ENCODE measurements around the gene GCLM. TPM values are rescaled to one million over a fixed set of nuclear protein-coding genes. Genes with fewer than 3 reads are reported as not detected.

The GCLM gene
- total and polyA plus RNA-seq, 9 of the 15 experiments (the other 6 are each of a cell fraction or from before 2014, with no cell fraction given): 9.3 to 71.6 (median 24.5) TPM

GRCh38 chr1:93909146-93910050 is at the start of gene GCLM (continued):
- TF ChIP-seq THAP7 (CRISPR knock-in tag; IDR thresholded peaks at IDR 0.05) (no peak), DMBX1 (CRISPR knock-in tag; IDR thresholded peaks at IDR 0.05; ENCODE audit: borderline replicate concordance) (peak; percentile 41; the same call in 1 of the 2 replicates), TRIM28 (IDR thresholded peaks at IDR 0.05) (no peak; the same call in none of the 2 replicates), ZNF583 (CRISPR knock-in tag; IDR thresholded peaks at IDR 0.05) (no peak; the same call in 1 of the 2 replicates), ZC3H8 (IDR thresholded peaks at IDR 0.05) (no peak), HNRNPL (IDR thresholded peaks at IDR 0.05; ENCODE audit: low read depth, low read length) (peak; percentile 49; the same call in 1 of the 2 replicates), ZBTB5 (IDR thresholded peaks at IDR 0.05) (no peak), MCM7 (IDR thresholded peaks at IDR 0.05) (no peak), ZZZ3 (IDR thresholded peaks at IDR 0.05) (no peak), SRSF1 (IDR thresholded peaks at IDR 0.05; ENCODE audit: low read depth, low read length) (no peak), GMEB1 (CRISPR knock-in tag; IDR thresholded peaks at IDR 0.05) (peak; percentile 93), FOSL1 (tag; conservative IDR thresholded peaks at IDR 0.05) (peak; percentile 96), NFXL1 (CRISPR knock-in tag; IDR thresholded peaks at IDR 0.05) (no peak), HNRNPUL1 (IDR thresholded peaks at IDR 0.05; ENCODE audit: low read length) (no peak), CHD2 (IDR thresholded peaks at IDR 0.05; ENCODE audit: low read depth, low read length) (no peak)

Measured in K562 (cell line).